ENCODE measurements around the gene ELF2.
A peak's percentile ranks its signal among the peaks of the same experiment; 100 is the strongest.

GRCh38 chr4:139176302-139177048, 543 bp downstream of the ELF2 start:
- TF ChIP-seq YY1 (IDR thresholded peaks at IDR 0.05; ENCODE audit: low read depth) (no peak), EGR1 (IDR thresholded peaks at IDR 0.05) (no peak), TAF1 (IDR thresholded peaks at IDR 0.05; ENCODE audit: low read depth) (peak; percentile 42; the same call in 1 of the 2 replicates), USF1 (IDR thresholded peaks at IDR 0.05) (no peak), TEAD4 (IDR thresholded peaks at IDR 0.05) (peak; percentile 13; the same call in 1 of the 2 replicates), EP300 (IDR thresholded peaks at IDR 0.05; ENCODE audit: borderline replicate concordance) (no peak), CREB1 (IDR thresholded peaks at IDR 0.05; ENCODE audit: low read depth) (no peak), RAD21 (IDR thresholded peaks at IDR 0.05; ENCODE audit: low read depth) (peak; percentile 5; the same call in 1 of the 2 replicates), FOXM1 (IDR thresholded peaks at IDR 0.05; ENCODE audit: borderline replicate concordance, low read depth) (no peak), CEBPB (IDR thresholded peaks at IDR 0.05) (no peak), REST (IDR thresholded peaks at IDR 0.05; ENCODE audit: low read depth) (no peak), NFIC (IDR thresholded peaks at IDR 0.05) (no peak), TCF12 (IDR thresholded peaks at IDR 0.05; ENCODE audit: low read depth) (peak; percentile 30; the same call in 1 of the 2 replicates)
- TF ChIP-seq, protein P1, sequence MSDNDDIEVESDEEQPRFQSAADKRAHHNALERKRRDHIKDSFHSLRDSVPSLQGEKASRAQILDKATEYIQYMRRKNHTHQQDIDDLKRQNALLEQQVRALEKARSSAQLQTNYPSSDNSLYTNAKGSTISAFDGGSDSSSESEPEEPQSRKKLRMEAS (IDR thresholded peaks at IDR 0.05), result peak; percentile 58

All from Ishikawa (cell line).